ENCODE measurements around the gene WDR11.

Gene WDR11

GRCh38 chr10:120828763-120829319 is 22.3 kb upstream of the WDR11 start:
- Histone ChIP-seq H3K27ac (no peak overlapping the region), H3K4me3 (ENCODE audit: low read depth, low read length) (no peak overlapping the region), H3K79me2 (no peaks in the 10 kb centered on the region), H3K27me3 (ENCODE audit: control insufficient read depth, insufficient read depth, low read length) (no peaks in the 10 kb centered on the region), H3K9ac (no peak overlapping the region), H3K4me1 (no peaks in the 10 kb centered on the region), H3K36me3 (ENCODE audit: control insufficient read depth, insufficient read depth, low read length) (no peaks in the 10 kb centered on the region), H2AFZ (no peak overlapping the region), H3K9me3 (ENCODE audit: control insufficient read depth, low read length) (no peaks in the 10 kb centered on the region), H3K4me2 (ENCODE audit: low read length) (no peak overlapping the region)
- TF ChIP-seq CTCF (IDR thresholded peaks at IDR 0.05) = no peak

GRCh38 chr10:120832106-120832505 is 19.1 kb upstream of the WDR11 start:
- TF ChIP-seq CTCF (IDR thresholded peaks at IDR 0.05) = no peak
- Histone ChIP-seq H3K4me1 (no peaks in the 10 kb centered on the region), H2AFZ (no peak overlapping the region), H3K79me2 (no peaks in the 10 kb centered on the region), H3K4me2 (ENCODE audit: low read length) (no peak overlapping the region), H3K36me3 (ENCODE audit: control insufficient read depth, insufficient read depth, low read length) (no peaks in the 10 kb centered on the region), H3K27ac (no peak overlapping the region), H3K4me3 (ENCODE audit: low read depth, low read length) (no peak overlapping the region), H3K9me3 (ENCODE audit: control insufficient read depth, low read length) (no peaks in the 10 kb centered on the region), H3K27me3 (ENCODE audit: control insufficient read depth, insufficient read depth, low read length) (no peaks in the 10 kb centered on the region), H3K9ac (no peak overlapping the region)

GRCh38 chr10:120833222-120833928 is 17.8 kb upstream of the WDR11 start:
- no peak overlapping the region for H2AFZ ChIP-seq
- H3K9me3 ChIP-seq (ENCODE audit: control insufficient read depth, low read length) = no peaks in the 10 kb centered on the region
- no peak overlapping the region for H3K4me3 ChIP-seq (ENCODE audit: low read depth, low read length)
- H3K79me2 ChIP-seq = no peaks in the 10 kb centered on the region
- no peak for TF ChIP-seq CTCF (IDR thresholded peaks at IDR 0.05)
- H3K27me3 ChIP-seq (ENCODE audit: control insufficient read depth, insufficient read depth, low read length) = no peaks in the 10 kb centered on the region
- no peak overlapping the region for H3K4me2 ChIP-seq (ENCODE audit: low read length)
- H3K36me3 ChIP-seq (ENCODE audit: control insufficient read depth, insufficient read depth, low read length) = no peaks in the 10 kb centered on the region
- H3K9ac ChIP-seq = no peak overlapping the region
- no peak overlapping the region for H3K27ac ChIP-seq
- no peaks in the 10 kb centered on the region for H3K4me1 ChIP-seq

GRCh38 chr10:120835603-120836002 is 15.6 kb upstream of the WDR11 start:
- Histone ChIP-seq H3K27ac (no peak overlapping the region), H2AFZ (no peak overlapping the region), H3K27me3 (ENCODE audit: control insufficient read depth, insufficient read depth, low read length) (no peaks in the 10 kb centered on the region), H3K4me2 (ENCODE audit: low read length) (no peak overlapping the region), H3K4me3 (ENCODE audit: low read depth, low read length) (no peak overlapping the region), H3K9ac (no peak overlapping the region), H3K36me3 (ENCODE audit: control insufficient read depth, insufficient read depth, low read length) (no peaks in the 10 kb centered on the region), H3K4me1 (no peaks in the 10 kb centered on the region), H3K9me3 (ENCODE audit: control insufficient read depth, low read length) (no peaks in the 10 kb centered on the region), H3K79me2 (no peaks in the 10 kb centered on the region)
- TF ChIP-seq CTCF (IDR thresholded peaks at IDR 0.05) = no peak

- Histone ChIP-seq H3K4me1 (no peaks in the 10 kb centered on the region), H3K9ac (no peak overlapping the region), H3K4me3 (ENCODE audit: low read depth, low read length) (no peak overlapping the region), H3K27ac (no peak overlapping the region), H3K27me3 (ENCODE audit: control insufficient read depth, insufficient read depth, low read length) (no peaks in the 10 kb centered on the region), H3K9me3 (ENCODE audit: control insufficient read depth, low read length) (no peaks in the 10 kb centered on the region), H3K36me3 (ENCODE audit: control insufficient read depth, insufficient read depth, low read length) (no peaks in the 10 kb centered on the region), H3K79me2 (no peaks in the 10 kb centered on the region), H2AFZ (no peak overlapping the region), H3K4me2 (ENCODE audit: low read length) (no peak overlapping the region)
- no peak for TF ChIP-seq CTCF (IDR thresholded peaks at IDR 0.05)
Observed at GRCh38 chr10:120838941-120839340, 12.2 kb upstream of the WDR11 start.

All from parathyroid adenoma (tissue), 2 donors.